ENCODE data around the gene MICAL2. TPM values are rescaled to one million over a fixed set of nuclear protein-coding genes. Genes with fewer than 3 reads are reported as not detected.

MICAL2 gene
- total RNA-seq, 1 experiment from 2014 or later = 37.4 TPM

DNA sequence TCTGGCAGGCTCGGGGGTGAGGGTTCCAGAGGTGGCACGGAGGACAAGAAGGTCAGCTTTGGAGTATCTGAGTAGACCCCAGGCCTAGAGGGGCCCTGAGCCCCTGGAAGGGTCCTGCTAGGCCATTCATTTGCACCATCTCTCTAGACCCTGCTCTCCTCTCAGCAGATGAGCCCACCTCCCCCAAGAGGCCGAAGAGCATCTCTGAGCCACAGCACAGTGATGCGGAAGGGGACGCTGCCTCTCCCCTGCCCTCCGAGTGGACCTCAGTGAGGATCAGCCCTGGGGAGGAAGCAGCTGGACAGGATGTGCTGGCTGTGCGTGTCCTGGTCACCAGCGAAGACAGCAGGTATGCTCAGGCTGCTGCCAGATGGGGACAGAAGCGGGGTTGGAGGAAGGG, 165.4 kb downstream of the MICAL2 start:
- no peak overlapping the region for H3K9ac ChIP-seq (ENCODE audit: low read length)
- POLR2A ChIA-PET = no interaction called here
- H4K20me1 ChIP-seq (ENCODE audit: insufficient read depth) = no peaks in the 10 kb centered on the region
- RAD21 ChIA-PET (ENCODE audit: low non-redundant PET in 1 of 2, low total read pairs in 2 of 2, uncharacterized antibody in 2 of 2, unreplicated experiment in 2 of 2) = no interaction called here
- H3K4me2 ChIP-seq (ENCODE audit: low read length) = no peak overlapping the region
- TF ChIP-seq ZFX (IDR thresholded peaks at IDR 0.05) (no peak), FOSL1 (IDR thresholded peaks at IDR 0.05; ENCODE audit: low read depth) (no peak), CEBPB (IDR thresholded peaks at IDR 0.05; ENCODE audit: low read depth) (no peak), ELF1 (IDR thresholded peaks at IDR 0.05; ENCODE audit: borderline replicate concordance, low read depth) (no peak), EZH2phosphoT487 (IDR thresholded peaks at IDR 0.05; ENCODE audit: borderline replicate concordance) (no peak), CBX3 (IDR thresholded peaks at IDR 0.05; ENCODE audit: low read depth) (no peak)
- H3K79me2 ChIP-seq (ENCODE audit: insufficient read depth, low read length) = no peaks in the 10 kb centered on the region
- no peak overlapping the region for H3K27ac ChIP-seq (ENCODE audit: low read depth, low read length)
- H3K36me3 ChIP-seq (ENCODE audit: control insufficient read depth in 1 of 2, insufficient read depth in 2 of 2, low read length in 2 of 2) = no peaks in the 10 kb centered on the region
- no peak overlapping the region for H2AFZ ChIP-seq (ENCODE audit: low read depth, low read length, poor library complexity, severe bottlenecking)
- no peaks in the 10 kb centered on the region for H3K9me2 ChIP-seq (ENCODE audit: insufficient read depth)
- no peak for DNase-seq (ENCODE audit: low read depth, low spot score)
- H3K4me1 ChIP-seq (ENCODE audit: control insufficient read depth in 1 of 2, insufficient read depth in 2 of 2, low read length in 2 of 2) = peaks cover 0 to 17% of the 10 kb centered on the region in 2 experiments; a peak in 1 of 4 replicates
- H3K27me3 ChIP-seq (ENCODE audit: insufficient read depth, low read length) = no peaks in the 10 kb centered on the region
- no TSS peak for BruUV-seq (replicated peaks)
- intact Hi-C loops (cut with micrococcal nuclease) = no loop called here
- ATAC-seq = no peak
- H3K9me3 ChIP-seq (ENCODE audit: control insufficient read depth in 1 of 2, insufficient read depth in 1 of 2, low read depth in 1 of 2, low read length in 2 of 2) = no peaks in the 10 kb centered on the region
- CTCF ChIA-PET = no interaction called here
- H3K4me3 ChIP-seq (replicated peaks in 1 of 2; ENCODE audit: low read depth in 1 of 2, low read length in 2 of 2) = no peak overlapping the region

GRCh38 chr11:12276356-12276755, 166.0 kb downstream of the MICAL2 start:
- Histone ChIP-seq H3K27me3 (ENCODE audit: insufficient read depth, low read length) (no peaks in the 10 kb centered on the region), H3K9me3 (ENCODE audit: control insufficient read depth in 1 of 2, insufficient read depth in 1 of 2, low read depth in 1 of 2, low read length in 2 of 2) (no peaks in the 10 kb centered on the region), H2AFZ (ENCODE audit: low read depth, low read length, poor library complexity, severe bottlenecking) (no peak overlapping the region), H3K36me3 (ENCODE audit: control insufficient read depth in 1 of 2, insufficient read depth in 2 of 2, low read length in 2 of 2) (no peaks in the 10 kb centered on the region), H3K4me2 (ENCODE audit: low read length) (no peak overlapping the region), H3K4me3 (replicated peaks in 1 of 2; ENCODE audit: low read depth in 1 of 2, low read length in 2 of 2) (no peak overlapping the region), H3K9ac (ENCODE audit: low read length) (no peak overlapping the region), H3K27ac (ENCODE audit: low read depth, low read length) (no peak overlapping the region), H4K20me1 (ENCODE audit: insufficient read depth) (no peaks in the 10 kb centered on the region), H3K79me2 (ENCODE audit: insufficient read depth, low read length) (no peaks in the 10 kb centered on the region), H3K4me1 (ENCODE audit: control insufficient read depth in 1 of 2, insufficient read depth in 2 of 2, low read length in 2 of 2) (peaks cover 0 to 21% of the 10 kb centered on the region in 2 experiments; a peak in 1 of 4 replicates), H3K9me2 (ENCODE audit: insufficient read depth) (no peaks in the 10 kb centered on the region)
- intact Hi-C loops (cut with micrococcal nuclease) = no loop called here
- BruUV-seq (replicated peaks) = no TSS peak
- no peak for ATAC-seq
- CTCF ChIA-PET = no interaction called here
- RAD21 ChIA-PET (ENCODE audit: low non-redundant PET in 1 of 2, low total read pairs in 2 of 2, uncharacterized antibody in 2 of 2, unreplicated experiment in 2 of 2) = no interaction called here
- POLR2A ChIA-PET = no interaction called here
- DNase-seq (ENCODE audit: low read depth, low spot score) = no peak
- TF ChIP-seq YY1 (IDR thresholded peaks at IDR 0.05; ENCODE audit: extremely low read depth, insufficient replicate concordance, low read depth, low read length) (no peak), CTCF (IDR thresholded peaks at IDR 0.05 in 2 of 3, conservative IDR thresholded peaks at IDR 0.05 in 1 of 3; ENCODE audit: borderline replicate concordance in 1 of 3, insufficient read depth in 1 of 3, low read depth in 2 of 3, low read length in 2 of 3) (no peak), CEBPB (IDR thresholded peaks at IDR 0.05; ENCODE audit: low read depth) (no peak), REST (IDR thresholded peaks at IDR 0.05; ENCODE audit: low read depth) (no peak), FOSL1 (IDR thresholded peaks at IDR 0.05; ENCODE audit: low read depth) (no peak), POLR2A (IDR thresholded peaks at IDR 0.05; ENCODE audit: borderline replicate concordance, extremely low read depth, insufficient read depth, insufficient read length) (no peak), JUND (IDR thresholded peaks at IDR 0.05) (no peak), ATF3 (IDR thresholded peaks at IDR 0.05) (no peak)

Data from HCT116 (cell line).